ENCODE results near the gene CYP19A1.

DNA sequence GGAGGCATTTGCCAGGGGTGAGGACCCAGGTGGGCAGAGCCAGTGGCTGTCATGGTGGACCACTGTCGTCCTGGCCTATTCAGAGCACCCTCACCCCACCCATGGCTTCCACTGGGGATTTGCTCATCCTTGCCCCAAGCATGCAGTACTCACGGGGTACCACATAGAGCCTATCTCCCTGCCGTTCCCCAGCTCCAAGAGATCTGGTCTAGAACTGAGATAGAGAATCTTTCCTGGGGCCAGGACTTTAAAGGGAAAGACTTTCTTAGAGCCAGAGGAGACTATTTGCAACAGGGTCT is 166.8 kb downstream of the CYP19A1 start:
- TF ChIP-seq, protein P1, sequence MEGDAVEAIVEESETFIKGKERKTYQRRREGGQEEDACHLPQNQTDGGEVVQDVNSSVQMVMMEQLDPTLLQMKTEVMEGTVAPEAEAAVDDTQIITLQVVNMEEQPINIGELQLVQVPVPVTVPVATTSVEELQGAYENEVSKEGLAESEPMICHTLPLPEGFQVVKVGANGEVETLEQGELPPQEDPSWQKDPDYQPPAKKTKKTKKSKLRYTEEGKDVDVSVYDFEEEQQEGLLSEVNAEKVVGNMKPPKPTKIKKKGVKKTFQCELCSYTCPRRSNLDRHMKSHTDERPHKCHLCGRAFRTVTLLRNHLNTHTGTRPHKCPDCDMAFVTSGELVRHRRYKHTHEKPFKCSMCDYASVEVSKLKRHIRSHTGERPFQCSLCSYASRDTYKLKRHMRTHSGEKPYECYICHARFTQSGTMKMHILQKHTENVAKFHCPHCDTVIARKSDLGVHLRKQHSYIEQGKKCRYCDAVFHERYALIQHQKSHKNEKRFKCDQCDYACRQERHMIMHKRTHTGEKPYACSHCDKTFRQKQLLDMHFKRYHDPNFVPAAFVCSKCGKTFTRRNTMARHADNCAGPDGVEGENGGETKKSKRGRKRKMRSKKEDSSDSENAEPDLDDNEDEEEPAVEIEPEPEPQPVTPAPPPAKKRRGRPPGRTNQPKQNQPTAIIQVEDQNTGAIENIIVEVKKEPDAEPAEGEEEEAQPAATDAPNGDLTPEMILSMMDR (IDR thresholded peaks at IDR 0.05): no peak
- TF ChIP-seq POLR2A (IDR thresholded peaks at IDR 0.05) (no peak), POLR2AphosphoS5 (IDR thresholded peaks at IDR 0.05) (no peak), EP300 (IDR thresholded peaks at IDR 0.05) (no peak)
